ENCODE results near the gene FLRT3.

Gene FLRT3

DNA sequence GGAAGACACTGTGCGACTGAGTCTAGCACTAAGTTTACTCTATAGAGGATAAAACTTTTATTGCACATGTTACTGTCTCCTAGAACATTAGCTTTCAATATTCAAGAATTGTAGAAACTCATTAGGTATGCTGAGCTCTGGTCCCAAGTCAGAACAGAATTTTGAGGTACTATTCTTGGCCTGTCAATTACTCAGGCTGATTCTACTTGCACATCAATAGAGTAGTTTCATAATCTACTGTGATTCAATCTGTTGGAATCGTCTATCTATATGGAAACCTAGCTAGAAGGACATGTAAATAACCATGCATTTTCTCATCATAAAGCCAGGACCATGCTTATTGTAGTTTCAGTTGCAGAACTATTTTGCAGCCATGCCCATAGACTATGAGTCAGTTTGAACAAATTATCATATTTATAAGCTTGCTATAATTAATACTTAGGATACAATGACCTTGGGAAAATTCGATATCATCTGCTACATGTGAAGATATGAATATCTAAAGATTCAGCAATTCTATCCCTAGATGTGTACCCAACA lies 41.6 kb downstream of the FLRT3 start:
- Mint-ChIP-seq H3K27ac (no peak overlapping the region), H3K36me3 (no peaks in the 10 kb centered on the region), H3K9me3 (ENCODE audit: low read depth) (peaks cover 9% of the 10 kb centered on the region), H3K4me3 (no peak overlapping the region), H3K27me3 (no peaks in the 10 kb centered on the region), H3K4me1 (ENCODE audit: low read depth) (no peaks in the 10 kb centered on the region)

DNA sequence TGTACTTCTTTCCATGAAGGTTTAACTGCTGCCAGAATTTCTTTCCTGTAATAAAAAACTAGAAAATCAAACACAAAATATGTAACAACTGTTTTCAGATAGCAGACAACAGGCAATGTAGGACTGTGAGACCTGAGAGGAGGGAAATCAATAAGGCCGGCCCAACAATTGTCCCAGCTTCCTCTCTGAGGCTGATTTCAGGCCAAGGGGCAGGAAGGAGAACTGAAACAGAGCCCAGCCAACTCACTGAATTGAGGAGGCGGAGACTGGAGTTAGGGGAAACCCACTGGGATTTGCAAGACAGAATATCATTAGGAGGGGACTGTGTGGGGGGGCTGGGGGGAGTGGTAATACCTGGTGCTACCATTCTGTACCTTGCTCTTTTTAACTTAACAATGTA lies 42.2 kb downstream of the FLRT3 start:
- peaks cover 5% of the 10 kb centered on the region for H3K9me3 Mint-ChIP-seq (ENCODE audit: low read depth)

DNA sequence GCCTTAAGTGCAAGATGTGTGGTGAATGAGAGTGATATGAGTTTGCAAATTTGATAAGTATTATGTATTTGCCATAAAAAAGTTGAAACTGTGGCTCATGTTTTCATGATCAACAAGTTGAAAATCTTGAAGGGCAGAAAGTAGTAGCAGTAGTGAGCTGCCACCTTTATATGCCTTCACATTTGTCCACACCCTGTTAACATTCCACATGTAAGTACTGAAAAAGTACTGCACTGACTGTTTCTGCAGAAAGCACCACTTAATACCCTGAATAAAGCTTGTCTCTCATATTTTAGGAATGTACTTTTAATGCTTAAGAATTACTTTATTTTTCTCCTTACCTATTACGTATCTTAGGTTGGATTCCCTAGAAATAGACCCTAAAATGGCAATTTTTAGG lies 45.9 kb downstream of the FLRT3 start:
- no peaks in the 10 kb centered on the region for H3K4me1 Mint-ChIP-seq (ENCODE audit: low read depth)
- H3K27ac Mint-ChIP-seq: no peak overlapping the region
- no peaks in the 10 kb centered on the region for H3K27me3 Mint-ChIP-seq
- H3K36me3 Mint-ChIP-seq: no peaks in the 10 kb centered on the region
- H3K9me3 Mint-ChIP-seq (ENCODE audit: low read depth): peaks cover 4% of the 10 kb centered on the region
- H3K4me3 Mint-ChIP-seq: no peak overlapping the region

More for the DNA sequence above, 42.2 kb downstream of the FLRT3 start:
- Mint-ChIP-seq H3K27me3 (no peaks in the 10 kb centered on the region), H3K4me3 (no peak overlapping the region), H3K4me1 (ENCODE audit: low read depth) (no peaks in the 10 kb centered on the region), H3K27ac (no peak overlapping the region), H3K36me3 (no peaks in the 10 kb centered on the region)

DNA sequence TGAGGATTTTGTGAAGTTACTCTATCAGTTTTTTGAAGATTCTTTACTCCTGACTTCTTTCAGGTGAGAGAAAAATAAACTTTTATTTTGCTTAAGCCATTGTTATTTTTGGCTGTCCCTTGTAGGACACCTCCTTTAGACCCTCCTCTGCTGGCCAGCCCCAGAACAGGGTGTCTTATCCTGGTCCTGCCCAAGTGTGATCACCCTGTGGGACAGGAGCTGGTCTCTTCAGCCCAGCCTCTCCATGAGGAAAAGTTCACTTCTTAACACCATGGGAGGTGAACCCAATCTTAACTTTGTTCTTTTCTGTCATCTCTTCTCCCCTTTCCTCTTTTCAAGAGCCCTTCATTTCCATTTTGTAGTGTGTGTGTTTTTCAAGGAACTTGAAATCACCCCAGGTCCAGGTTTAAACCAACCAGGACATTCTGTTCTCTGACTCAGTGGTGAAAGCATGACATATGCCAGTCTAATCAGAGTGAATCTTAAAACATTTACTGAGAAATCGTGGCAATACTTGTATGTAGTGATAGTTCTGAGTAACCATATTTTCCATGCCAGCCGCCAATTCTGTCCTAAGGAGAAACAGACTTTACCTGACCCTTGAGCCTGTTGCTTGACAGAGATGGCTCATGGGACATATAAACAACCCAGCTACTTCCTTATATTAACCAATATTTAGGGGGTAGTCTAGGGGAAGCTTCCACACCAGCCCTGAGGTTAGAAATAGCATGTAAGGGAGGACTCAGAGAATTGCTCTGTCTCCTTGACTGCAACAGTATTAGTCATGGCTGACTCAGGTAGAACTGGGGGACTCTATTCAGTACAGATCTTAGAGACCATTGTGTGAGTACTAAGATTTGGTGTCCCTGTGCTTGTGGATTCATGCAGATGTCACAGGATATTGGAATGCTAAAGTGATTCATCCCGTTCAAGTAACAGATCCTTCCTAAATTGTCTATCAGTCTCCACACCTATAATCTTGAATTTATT lies 48.8 kb downstream of the FLRT3 start:
- H3K36me3 Mint-ChIP-seq: no peaks in the 10 kb centered on the region

DNA sequence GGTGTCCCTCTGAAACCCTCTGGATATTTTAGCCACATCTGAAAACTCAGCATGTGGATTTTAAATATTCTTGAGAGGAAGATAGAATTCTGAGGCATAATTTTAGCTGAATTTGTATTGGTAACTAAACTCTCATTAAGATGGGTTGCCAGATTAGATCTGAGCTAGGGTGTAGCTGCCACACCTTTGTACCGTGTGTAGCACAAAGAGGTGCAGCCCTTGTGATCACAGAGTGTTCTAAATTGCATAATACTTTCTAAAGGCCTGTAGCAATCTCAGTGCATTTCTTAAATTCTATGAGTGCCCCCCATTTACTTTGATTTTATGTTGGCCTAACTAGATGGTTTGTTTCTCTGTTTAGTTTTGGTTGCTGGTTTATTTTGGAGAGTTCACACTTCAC lies 53.0 kb downstream of the FLRT3 start:
- Mint-ChIP-seq H3K27ac (no peak overlapping the region), H3K4me1 (ENCODE audit: low read depth) (no peaks in the 10 kb centered on the region), H3K4me3 (no peak overlapping the region), H3K9me3 (ENCODE audit: low read depth) (peaks cover 7% of the 10 kb centered on the region), H3K36me3 (no peaks in the 10 kb centered on the region), H3K27me3 (no peaks in the 10 kb centered on the region)

More for the DNA sequence above, 48.8 kb downstream of the FLRT3 start:
- Mint-ChIP-seq H3K27me3 (no peaks in the 10 kb centered on the region), H3K9me3 (ENCODE audit: low read depth) (peaks cover 7% of the 10 kb centered on the region), H3K27ac (no peak overlapping the region), H3K4me3 (no peak overlapping the region), H3K4me1 (ENCODE audit: low read depth) (no peaks in the 10 kb centered on the region)

DNA sequence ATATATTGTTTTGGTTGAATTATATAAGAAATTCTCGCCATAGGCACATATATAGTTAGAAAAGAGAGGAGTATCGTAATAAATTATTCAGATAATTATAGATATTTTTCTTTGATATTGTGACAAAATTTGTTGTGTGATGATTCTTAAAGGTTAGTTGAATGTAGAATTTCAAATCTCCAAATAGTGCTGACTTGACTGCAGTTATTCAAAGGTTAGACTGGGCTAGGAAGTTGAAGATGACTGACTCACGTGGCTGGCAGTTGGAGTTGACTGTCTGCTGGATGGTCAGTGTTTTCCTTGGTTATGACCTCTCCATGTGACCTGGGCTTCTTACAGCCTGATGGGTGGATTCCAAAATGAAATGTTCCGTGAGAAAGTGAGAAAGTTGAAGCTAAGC lies 55.3 kb downstream of the FLRT3 start:
- H3K9me3 Mint-ChIP-seq (ENCODE audit: low read depth): peaks cover 7% of the 10 kb centered on the region
- no peaks in the 10 kb centered on the region for H3K27me3 Mint-ChIP-seq
- H3K4me1 Mint-ChIP-seq (ENCODE audit: low read depth): no peaks in the 10 kb centered on the region
- no peaks in the 10 kb centered on the region for H3K36me3 Mint-ChIP-seq
- no peak overlapping the region for H3K27ac Mint-ChIP-seq
- H3K4me3 Mint-ChIP-seq: no peak overlapping the region
